Measurements from ENCODE around the gene TOP2B.

TOP2B gene

DNA sequence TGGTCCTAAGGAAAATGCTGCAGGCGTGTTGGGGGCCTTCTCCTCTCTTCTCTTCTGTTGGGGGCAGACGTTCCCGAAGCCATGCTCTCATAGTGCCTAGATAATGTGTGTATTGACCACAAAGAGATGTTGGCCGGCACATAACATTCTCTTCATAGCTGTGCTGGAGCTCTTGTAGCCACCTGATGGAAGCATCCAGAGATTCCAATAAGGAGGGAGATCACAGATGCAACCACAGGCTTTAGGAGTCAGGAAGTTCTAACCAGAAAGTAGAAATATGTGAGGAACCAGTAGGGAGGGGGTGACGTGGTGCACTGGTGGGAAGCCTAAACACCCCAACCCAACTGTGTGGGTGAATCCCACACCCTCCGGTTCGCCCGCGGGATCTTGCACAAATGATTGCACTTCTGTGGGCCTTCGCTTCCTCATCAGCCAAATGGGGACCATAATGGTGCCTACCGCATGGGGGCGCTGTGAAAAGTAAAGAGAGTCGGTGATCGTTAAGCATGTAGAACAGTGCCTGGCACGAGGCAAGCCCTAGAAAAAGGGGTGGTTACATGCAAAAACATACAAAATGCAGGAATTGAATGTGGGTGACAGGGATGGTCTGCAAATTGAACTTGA lies 87.8 kb downstream of the TOP2B start:
- no peak overlapping the region for H3K4me3 ChIP-seq (ENCODE audit: low read length)
- DNase-seq (ENCODE audit: low read depth), result no peak
- no peak for TF ChIP-seq CTCF (conservative IDR thresholded peaks at IDR 0.05; ENCODE audit: low read length)

DNA sequence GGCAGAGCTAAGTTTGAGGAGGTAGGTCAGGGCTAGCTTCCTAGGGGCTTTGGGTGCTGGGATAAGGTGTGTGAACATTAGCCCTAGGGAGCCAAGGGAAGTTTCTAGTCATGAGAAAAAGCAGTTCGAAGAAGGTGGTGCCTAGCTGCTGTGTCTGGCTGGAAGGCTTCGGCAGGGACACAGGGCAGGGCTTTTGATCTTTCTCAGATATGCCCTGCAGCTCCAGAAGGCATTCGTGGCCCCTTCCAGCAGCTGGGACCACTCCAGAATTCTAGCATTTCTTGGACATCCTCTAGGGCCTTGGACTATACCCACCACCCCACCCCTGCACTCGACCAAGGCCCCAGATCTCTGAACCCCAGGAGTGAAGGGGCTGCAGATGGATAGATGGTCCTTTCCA lies 88.6 kb downstream of the TOP2B start:
- no peak for TF ChIP-seq CTCF (conservative IDR thresholded peaks at IDR 0.05; ENCODE audit: low read length)
- H3K4me3 ChIP-seq (ENCODE audit: low read length), result no peak overlapping the region
- DNase-seq (ENCODE audit: low read depth), result no peak

DNA sequence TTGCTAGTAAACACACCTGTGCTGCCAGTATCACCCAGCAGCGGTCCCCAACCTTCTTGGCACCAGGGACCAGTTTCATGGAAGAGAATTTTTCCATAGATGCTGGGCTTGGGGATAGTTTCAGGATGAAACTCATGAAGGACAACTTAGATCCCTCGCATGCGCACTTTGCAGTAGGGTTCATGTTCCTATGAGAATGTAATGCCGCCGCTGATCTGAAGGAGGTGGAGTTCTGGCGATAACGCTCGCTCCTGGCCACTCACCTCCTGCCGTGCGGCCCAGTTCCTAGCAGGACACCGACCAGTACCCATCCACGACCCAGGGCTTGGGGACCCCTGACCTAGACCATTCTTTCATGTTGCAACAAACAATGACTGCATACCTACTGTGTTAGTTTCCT lies 89.7 kb downstream of the TOP2B start:
- DNase-seq (ENCODE audit: low read depth), result no peak
- TF ChIP-seq CTCF (conservative IDR thresholded peaks at IDR 0.05; ENCODE audit: low read length), result no peak
- no peak overlapping the region for H3K4me3 ChIP-seq (ENCODE audit: low read length)

DNA sequence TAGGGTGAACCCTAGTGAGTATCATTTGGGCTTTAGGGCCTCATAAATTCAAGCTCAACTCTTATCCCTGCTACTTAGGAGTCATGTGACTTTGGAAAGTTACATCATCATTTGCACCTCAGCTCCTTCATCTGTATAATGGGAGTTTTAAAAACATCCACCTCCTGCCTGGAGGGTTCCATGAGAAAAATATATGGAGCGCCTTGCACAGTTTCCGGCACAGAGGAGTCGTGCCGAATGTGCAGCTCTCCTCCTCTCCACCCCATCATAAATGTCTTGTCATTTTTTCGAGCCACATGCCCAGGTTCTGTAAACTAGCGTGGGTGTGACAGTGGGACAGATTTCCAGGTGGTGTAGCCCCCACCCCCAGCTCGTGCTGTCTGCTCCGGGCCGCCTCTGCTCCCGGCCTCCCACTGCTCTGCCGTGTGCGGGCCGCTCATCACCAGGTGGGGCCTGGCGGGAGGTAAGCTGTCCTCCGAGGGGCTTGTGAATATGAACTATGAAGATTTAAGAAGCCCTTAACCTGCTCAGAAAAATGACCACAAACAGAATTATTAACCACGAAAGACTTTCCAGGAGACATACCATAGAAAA lies 90.4 kb downstream of the TOP2B start:
- no peak for DNase-seq (ENCODE audit: low read depth)
- no peak for TF ChIP-seq CTCF (conservative IDR thresholded peaks at IDR 0.05; ENCODE audit: low read length)
- no peak overlapping the region for H3K4me3 ChIP-seq (ENCODE audit: low read length)

- DNase-seq (ENCODE audit: low read depth), result peak; percentile 69
- H3K4me3 ChIP-seq (ENCODE audit: low read length), result no peak overlapping the region
- no peak for TF ChIP-seq CTCF (conservative IDR thresholded peaks at IDR 0.05; ENCODE audit: low read length)
Observed at GRCh38 chr3:25573386-25574171, 91.1 kb downstream of the TOP2B start.

DNA sequence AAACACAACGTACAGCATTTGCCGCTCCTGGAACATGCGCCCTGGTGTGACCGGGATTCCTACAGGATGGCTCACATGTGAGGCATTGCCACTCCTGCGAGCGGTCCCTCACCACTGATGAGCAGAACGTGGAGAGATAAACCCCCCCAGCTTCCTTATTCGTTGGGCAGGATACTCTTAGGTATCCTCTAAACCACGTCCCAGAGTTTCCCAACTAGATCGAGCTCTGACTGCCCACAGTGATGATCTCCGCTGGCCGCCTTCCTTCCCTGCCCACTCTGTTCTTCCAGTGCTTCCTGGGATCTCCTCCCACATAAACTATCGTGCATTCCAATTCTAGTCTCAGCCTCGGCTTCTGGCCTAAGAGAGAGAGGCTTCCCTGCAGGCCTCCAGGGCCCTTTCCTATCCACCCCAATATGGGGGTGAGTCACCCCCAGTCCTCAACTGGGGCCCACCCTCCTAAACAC lies 91.8 kb downstream of the TOP2B start:
- peak; percentile 27 for DNase-seq (ENCODE audit: low read depth)
- no peak for TF ChIP-seq CTCF (conservative IDR thresholded peaks at IDR 0.05; ENCODE audit: low read length)
- H3K4me3 ChIP-seq (ENCODE audit: low read length), result no peak overlapping the region
